RPMI8226 (cell line): ENCODE data around the gene SPINT3.

Experiments used
- DNase-seq: peaks from one replicate; pipeline ENCODE4 v3.0.0-alpha.2; 2015

The SPINT3 gene

GRCh38 chr20:45515147-45515913, at the start of gene SPINT3:
Gene SPINT3, minus strand, starts transcription at chr20:45515622. Its CDS starts 14 bp downstream, at chr20:45515608.
- no peak for DNase-seq

- DNase-seq, result no peak
Observed at GRCh38 chr20:45564760-45565276, 49.4 kb upstream of the SPINT3 start.

- DNase-seq, result no peak
Observed at GRCh38 chr20:45555198-45555597, 39.8 kb upstream of the SPINT3 start.

GRCh38 chr20:45552456-45552855, 37.0 kb upstream of the SPINT3 start:
- no peak for DNase-seq

GRCh38 chr20:45550765-45551164, 35.3 kb upstream of the SPINT3 start:
- DNase-seq, result no peak

GRCh38 chr20:45548410-45548809, 33.0 kb upstream of the SPINT3 start:
- DNase-seq, result no peak

- DNase-seq, result no peak
Observed at GRCh38 chr20:45547206-45547770, 31.9 kb upstream of the SPINT3 start, which contains the start of gene EPPIN. Gene EPPIN, minus strand, starts transcription at chr20:45547401. Its CDS starts 44 bp downstream, at chr20:45547357.

GRCh38 chr20:45545754-45546453, 30.5 kb upstream of the SPINT3 start:
- DNase-seq, result peak; percentile 6

GRCh38 chr20:45545351-45545750, 29.9 kb upstream of the SPINT3 start:
- DNase-seq, result no peak

- no peak for DNase-seq
Observed at GRCh38 chr20:45539382-45539781, 24.0 kb upstream of the SPINT3 start, which contains the start of gene WFDC6. Gene WFDC6, minus strand, starts transcription at chr20:45539482. Its CDS starts 75 bp downstream, at chr20:45539407.

- no peak for DNase-seq
Observed at GRCh38 chr20:45538209-45538799, 22.9 kb upstream of the SPINT3 start.

GRCh38 chr20:45527294-45527693, 11.9 kb upstream of the SPINT3 start:
- DNase-seq, result no peak

GRCh38 chr20:45523821-45524220, 8.4 kb upstream of the SPINT3 start:
- DNase-seq, result no peak

GRCh38 chr20:45518282-45518681, 2.9 kb upstream of the SPINT3 start:
- no peak for DNase-seq

- DNase-seq, result no peak
Observed at GRCh38 chr20:45510242-45510862, 5.1 kb downstream of the SPINT3 start.

- no peak for DNase-seq
Observed at GRCh38 chr20:45509091-45509490, 6.3 kb downstream of the SPINT3 start.

- DNase-seq, result no peak
Observed at GRCh38 chr20:45508068-45508886, 7.1 kb downstream of the SPINT3 start.

- no peak for DNase-seq
Observed at GRCh38 chr20:45507011-45507820, 8.2 kb downstream of the SPINT3 start.

GRCh38 chr20:45506398-45506797, 9.0 kb downstream of the SPINT3 start:
- DNase-seq, result no peak

GRCh38 chr20:45503403-45503802, 12.0 kb downstream of the SPINT3 start:
- DNase-seq, result no peak

GRCh38 chr20:45502561-45502960, 12.9 kb downstream of the SPINT3 start:
- DNase-seq, result no peak
